LNCaP clone FGC (cell line): Measurements from ENCODE around the gene IQSEC1.

Experiments
- DNase-seq: peaks from one replicate; pipeline ENCODE4 v3.0.0-alpha.2; 2011; ENCODE audit warnings: low read depth
- H3K4me3 ChIP-seq: 2 replicates; pipeline ENCODE4 v1.5.1; 2011; ENCODE audit warnings: mild to moderate bottlenecking, low read depth, low read length, control low read depth
- CTCF ChIP-seq: IDR thresholded peaks from 2 replicates; pipeline ENCODE4 v1.5.1; 2012; ENCODE audit warnings: mild to moderate bottlenecking; ENCODE audit not compliant: control insufficient read depth, insufficient read depth; ENCODE audit errors: extremely low read depth

Gene IQSEC1

DNA sequence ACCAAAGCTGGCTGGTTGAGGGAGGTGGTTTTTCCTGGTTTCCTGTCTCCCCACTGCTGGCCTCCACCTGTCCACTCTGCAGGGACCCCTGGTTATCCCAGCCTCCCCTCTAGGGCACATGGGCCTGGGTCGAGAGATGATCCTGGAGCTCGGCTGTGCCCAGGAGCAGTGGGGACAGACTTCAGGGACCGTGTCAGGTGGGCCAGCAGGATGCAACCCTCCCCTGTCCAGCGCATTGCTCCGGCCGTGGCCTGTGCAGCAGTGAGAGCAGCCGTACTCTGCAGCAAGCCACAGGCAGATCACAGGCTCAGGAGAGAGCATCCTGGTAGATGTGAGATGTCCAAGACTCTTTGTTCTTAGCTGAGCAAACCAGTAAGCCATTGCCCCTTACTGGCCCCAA lies 139.3 kb downstream of the IQSEC1 start:
- no peak overlapping the region for H3K4me3 ChIP-seq
- no peak for TF ChIP-seq CTCF
- DNase-seq: no peak

GRCh38 chr3:12932754-12933153 lies 140.5 kb downstream of the IQSEC1 start:
- DNase-seq: no peak
- no peak overlapping the region for H3K4me3 ChIP-seq
- TF ChIP-seq CTCF: no peak

DNA sequence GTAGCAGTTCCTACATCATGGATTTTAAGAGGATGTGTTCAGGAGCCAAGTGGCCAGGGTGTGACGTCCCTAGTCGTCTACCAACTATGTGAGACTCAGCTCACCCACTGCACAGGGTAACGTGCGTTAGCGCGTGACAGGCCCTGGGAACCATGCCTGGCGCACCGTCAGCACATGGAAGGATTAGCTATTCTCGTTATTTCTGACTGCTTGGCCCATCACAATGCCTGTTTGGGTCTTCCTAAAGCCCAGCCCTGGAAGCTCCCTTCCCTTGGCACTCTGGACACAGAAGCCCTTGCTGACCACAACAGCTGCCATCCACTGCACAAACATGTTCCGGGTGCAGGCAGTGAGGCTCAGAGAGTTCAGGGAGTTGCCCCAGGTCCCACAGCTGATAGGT lies 140.9 kb downstream of the IQSEC1 start:
- DNase-seq: no peak
- no peak for TF ChIP-seq CTCF
- H3K4me3 ChIP-seq: no peak overlapping the region

- no peak for TF ChIP-seq CTCF
- no peak for DNase-seq
- H3K4me3 ChIP-seq: no peak overlapping the region
Measured at GRCh38 chr3:12931273-12931905, 141.8 kb downstream of the IQSEC1 start.

DNA sequence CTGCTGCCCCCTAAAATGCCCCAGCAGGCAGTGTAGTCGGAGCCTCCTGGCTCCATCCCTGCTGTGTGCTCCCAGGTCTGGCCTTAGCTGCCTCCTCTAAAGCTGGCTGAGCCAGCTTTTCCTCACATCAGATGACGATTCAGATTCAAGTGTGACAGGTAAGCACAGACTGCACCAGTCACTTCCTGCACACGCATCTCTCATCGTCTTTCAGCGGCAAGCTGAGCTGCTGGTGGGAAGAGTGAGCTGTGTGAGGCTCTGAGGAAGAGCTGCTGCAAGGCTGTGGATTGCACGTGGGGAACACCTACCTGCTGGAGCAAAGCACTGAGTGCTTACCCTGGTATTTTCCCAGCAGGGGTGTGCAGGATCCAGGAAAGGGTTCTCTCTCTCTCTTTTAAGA lies 143.4 kb downstream of the IQSEC1 start:
- DNase-seq: no peak
- H3K4me3 ChIP-seq: no peak overlapping the region
- no peak for TF ChIP-seq CTCF

- TF ChIP-seq CTCF: no peak
- no peak overlapping the region for H3K4me3 ChIP-seq
- no peak for DNase-seq
Measured at GRCh38 chr3:12926660-12927059, 146.6 kb downstream of the IQSEC1 start.

DNA sequence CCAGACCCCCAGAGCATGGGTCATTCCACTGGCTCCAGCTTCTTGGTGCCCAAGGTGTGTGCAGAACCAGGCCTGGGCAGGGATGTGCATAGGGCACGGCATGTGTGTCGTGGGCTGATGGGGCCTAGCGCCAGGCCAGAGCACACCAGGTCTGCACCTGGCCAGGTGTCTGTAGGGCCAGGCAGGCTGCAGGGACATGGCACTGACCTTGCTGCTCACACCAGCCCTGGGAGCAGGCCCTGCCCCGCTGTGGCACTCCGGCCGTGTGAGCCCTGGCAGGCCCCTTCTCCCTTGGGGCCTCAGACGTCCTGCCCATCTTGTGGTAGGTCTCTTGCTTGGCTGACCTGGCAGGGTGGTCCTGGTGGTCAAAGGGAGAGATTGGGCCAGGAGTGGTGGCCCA lies 147.6 kb downstream of the IQSEC1 start:
- no peak for TF ChIP-seq CTCF
- DNase-seq: no peak
- no peak overlapping the region for H3K4me3 ChIP-seq
